Measurements from ENCODE around the gene BCHE.

Gene BCHE

GRCh38 chr3:165837058-165837525, at the start of gene BCHE:
BCHE (minus strand) TSS chr3:165837423; CDS start chr3:165831033, 6,390 bp downstream.
- DNase-seq: peak; percentile 76

- DNase-seq: no peak
Measured at GRCh38 chr3:165885558-165886270, 48.5 kb upstream of the BCHE start.

DNA sequence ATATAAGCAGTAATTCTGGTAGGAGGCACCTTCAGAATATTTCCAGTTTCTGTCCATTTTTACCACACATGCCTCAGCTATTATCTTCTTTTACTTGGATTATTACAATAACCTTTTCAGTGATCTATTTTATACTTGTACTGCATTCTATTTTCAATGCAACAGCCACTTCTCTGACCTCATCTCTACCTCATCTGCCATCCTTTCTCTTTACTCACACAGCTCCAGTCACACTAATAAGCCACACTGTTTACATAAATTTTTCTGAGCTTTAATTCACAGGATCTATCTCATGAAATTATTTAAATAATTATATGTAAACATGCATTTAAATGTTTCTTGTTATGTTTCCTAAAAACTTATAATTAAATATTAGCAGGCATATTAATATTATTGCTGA, 47.3 kb upstream of the BCHE start:
- DNase-seq: no peak

DNA sequence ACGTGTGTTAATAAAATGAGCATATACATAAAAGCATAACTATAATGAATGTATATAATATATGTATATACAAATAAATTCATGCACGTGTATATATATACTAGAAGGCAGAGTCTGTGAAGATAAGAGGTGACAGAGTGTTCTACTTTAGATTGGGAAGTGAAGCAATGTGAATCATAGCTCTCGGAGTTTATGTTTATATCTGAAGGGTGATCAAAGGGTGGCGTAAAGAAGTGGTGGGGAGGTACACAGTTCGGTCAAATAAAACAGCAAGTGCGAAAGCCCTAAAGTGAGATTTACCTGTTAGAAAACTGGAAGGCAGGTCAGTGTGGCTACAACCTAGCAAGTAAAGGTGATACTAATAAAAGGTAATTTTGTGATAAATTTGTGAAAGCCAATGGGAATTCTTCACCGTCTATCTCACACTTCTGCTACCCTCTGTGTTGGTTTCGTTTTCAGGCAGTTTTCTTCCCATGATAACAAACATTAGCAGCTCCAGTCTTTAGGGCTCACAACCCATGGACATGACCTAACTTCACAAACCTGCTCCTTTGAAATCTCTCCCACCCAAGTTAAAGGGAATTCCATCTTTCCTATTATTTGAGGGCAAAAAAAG, 46.7 kb upstream of the BCHE start:
- DNase-seq: no peak

DNA sequence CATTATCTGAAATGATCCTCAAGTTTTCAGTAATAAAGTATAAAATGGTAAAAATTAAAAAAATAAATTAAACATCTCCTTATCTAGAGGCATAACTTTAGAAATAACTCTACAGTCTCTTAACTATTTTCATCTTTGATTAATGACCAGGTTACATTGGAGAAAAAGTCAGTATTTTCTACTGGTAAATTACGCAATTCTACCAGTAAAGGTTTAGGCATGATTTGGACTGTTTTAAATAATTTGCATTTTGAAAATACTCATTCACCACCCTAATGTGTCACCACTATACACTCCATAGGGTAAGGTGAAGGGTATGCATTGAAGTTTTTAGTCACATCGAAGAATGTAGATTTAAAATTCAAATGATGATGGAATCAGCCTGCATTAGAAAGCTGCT, 45.9 kb upstream of the BCHE start:
- no peak for DNase-seq

- no peak for DNase-seq
Measured at GRCh38 chr3:165875644-165876043, 38.4 kb upstream of the BCHE start.

DNA sequence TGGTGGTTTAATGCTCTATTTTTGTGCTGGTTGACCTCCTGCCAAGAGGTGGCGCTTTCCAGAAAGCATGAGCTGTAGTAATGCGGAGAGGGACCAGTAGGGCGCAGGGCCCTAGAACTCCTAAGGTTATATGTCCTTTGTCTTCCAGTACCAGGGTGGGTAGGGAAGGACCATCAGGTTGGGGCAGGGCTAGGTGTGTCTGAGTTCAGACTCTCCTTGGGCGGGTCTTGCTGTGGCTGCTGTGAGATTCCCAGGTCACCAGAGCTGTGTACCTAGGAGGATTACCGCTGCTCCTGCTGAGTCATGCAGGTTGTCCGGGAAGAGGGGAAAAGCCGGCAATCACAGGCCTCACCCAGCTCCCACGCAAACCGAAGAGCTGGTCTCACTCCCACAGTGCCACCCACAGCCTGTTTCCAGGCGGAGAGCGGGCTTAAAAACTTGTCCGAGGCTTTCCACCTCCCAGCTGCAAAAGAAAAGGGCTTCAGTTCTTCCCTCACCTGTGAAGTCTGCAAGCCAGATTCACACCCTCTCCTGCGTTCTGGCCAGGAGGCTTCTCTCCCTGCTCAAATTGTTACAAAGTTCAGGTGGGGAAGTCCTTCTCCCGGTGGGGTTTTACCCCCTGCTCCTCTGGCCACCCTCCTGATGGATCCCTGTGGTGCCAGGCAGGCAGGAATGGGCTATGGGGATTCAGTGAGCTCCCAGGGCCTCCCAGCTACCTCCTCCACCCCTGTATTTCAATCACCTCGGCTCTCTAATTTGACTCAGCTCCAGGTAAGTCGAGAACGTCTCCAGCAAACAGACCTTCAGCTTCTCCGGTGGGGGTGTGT, 37.7 kb upstream of the BCHE start:
- DNase-seq: no peak

DNA sequence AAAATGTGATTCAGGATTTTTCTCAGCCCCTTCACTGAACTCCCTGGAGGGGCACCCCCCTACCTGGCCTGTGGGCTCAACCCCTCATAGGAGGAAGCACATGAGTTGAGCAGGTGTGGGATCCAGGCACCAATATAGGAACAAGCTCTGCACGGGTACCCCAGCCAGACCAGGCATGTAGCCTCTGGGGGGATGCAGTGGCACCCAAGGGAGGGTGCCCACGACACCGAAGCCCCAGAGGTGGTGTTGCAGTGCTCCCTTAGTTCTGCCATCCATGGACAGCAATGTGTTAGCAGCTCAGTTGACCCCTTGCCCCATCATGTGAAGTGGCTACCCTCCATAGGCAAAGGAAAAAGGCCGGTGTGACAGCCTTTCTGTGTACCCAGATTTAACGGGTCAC, 30.9 kb upstream of the BCHE start:
- DNase-seq: no peak

DNA sequence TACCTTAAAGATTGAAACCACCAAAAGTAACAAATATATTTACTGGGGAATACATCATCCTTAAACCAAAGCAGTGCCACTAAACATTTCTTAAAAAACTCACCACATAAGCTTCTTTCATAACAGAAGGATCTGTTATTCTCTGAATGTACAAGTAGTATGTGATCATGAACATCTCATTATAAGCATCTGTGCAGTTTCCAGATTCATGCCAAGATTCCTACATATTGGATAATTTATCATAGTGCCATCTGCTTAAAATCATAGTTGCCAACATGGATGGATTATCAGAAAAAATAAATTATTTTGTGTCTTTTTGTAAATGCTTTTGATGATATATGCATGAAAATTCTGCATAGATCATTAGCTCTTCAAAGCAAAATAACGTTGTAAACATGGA, 21.8 kb upstream of the BCHE start:
- DNase-seq: no peak

DNA sequence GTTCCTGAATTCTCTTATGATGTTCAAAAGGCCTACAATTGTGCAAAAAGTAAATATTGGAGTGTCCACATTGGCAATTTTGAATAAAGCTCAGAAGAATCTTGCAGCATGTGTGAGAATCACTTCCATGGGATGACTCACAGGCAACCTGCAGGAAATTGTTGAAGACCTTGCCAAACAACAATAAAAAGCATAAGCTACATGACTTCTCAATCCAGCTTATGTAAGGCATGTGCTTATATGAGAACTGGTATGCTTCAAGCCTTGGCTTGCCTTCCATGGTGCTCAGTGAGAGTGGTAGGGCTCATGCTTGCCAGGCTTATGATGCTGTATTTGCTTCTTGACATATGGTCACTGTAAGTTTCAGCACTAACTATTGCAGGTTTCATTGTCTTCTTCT, 18.4 kb upstream of the BCHE start:
- DNase-seq: no peak

- DNase-seq: no peak
Measured at GRCh38 chr3:165854696-165855095, 17.5 kb upstream of the BCHE start.

GRCh38 chr3:165852711-165853110, 15.5 kb upstream of the BCHE start:
- no peak for DNase-seq

- no peak for DNase-seq
Measured at GRCh38 chr3:165852191-165852590, 15.0 kb upstream of the BCHE start.

GRCh38 chr3:165846056-165846455, 8.8 kb upstream of the BCHE start:
- DNase-seq: no peak

DNA sequence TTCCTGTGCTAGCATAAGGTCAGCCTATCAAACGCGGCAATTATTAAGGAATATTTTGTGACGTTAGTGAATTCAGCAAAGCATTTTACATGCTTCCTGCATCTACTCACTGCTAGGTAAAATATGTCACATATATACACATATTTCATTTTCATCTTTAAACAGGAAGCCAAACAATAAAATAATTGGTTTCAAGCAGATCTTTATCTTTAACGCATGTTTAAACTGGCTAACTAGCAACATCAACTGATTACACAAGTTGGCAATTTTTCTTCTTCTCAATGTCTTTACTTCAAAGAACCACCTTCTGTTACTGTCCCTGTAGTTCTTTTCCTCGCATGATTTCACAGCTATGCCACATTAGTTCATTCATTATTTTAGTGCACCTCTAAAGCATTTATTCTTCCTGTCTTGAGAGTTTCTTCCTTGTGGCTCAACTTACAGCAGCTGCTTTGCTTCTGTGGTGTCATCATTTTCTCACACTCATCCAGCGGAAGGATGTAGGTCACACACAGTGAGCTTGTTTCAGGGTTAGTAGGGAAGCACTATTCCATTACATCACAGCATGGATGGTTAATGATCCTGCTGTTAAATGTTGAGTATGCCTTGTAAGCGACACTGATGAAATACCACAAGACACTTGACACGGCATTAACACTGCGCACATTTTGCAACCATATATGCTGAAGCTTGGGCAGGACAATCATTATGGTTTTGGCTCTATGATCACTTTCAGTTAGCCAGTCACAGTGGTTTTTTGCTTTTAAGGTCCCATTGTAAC, 2.3 kb upstream of the BCHE start:
- DNase-seq: no peak

DNA sequence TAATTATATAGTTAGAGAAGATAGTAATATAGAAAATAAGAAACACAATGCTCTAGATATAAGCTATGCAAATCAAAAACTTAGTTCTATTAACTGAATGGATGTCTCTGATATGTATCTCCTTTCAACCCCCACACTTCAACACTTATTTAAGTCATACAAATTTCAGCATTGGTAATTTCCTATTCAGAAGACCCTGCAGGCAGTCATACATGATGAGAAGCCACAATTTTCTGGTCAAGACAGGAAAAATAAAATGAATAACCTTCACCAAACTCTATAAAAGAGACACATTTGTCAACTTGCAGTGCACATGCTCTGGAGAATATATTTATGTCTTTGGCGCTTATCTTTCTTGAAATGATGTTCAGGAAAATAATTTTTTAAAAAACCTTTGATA, 578 bp upstream of the BCHE start:
- DNase-seq: no peak

DNA sequence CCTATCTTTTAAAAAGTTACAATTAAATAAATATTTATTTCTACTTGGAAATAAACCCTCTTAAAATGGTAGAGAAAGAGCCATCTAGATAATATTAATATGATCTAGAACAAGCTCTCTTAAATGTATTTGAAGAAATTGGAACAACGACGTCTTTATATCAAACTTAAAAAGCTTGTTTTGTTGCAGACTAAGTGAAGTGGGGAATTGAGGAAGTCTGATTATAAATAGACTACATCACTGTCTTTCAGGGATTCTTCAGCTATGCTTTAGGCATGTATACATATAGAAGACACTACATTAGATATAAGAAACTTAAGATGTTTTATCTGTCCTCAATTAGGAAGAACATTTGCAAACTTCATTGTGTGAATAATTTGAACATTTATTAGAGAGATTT, 1.8 kb downstream of the BCHE start:
- DNase-seq: no peak

GRCh38 chr3:165830746-165831145, 6.5 kb downstream of the BCHE start:
- no peak for DNase-seq

DNA sequence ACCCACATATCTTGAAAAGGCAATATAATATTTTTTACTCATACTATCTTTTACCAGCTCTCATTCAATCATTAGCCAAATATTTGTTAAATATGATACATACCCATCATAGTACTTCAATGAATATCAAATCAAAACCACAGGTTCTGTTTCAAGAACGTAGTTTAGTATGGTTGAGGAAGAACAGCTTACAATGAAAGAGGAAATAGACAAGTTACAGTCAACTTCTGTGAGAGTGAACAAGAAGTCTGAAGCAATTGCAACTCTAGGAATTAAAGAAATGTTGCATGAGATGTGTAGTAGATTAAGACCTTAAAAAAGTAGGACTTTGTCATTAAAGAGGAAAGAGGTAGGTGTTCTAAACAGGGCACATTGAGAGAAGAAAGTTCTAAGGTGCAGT, 9.3 kb downstream of the BCHE start:
- DNase-seq: no peak

DNA sequence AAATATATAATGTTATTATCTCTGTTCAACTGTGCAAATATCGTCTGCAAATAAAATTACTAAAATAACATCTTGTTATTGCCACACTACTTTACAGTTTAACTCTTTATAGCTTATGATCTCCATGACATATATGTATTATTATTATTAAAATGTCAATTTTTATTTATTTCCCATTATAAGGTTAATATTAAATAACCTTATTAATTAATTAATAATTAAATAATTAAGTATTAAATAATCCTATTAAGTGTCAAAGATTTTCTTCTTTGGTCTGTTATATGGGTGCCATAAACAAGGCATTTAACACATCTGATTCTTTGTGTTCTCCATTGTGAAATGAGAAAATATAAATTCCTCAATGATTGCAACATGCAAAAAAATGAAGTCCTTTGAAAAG, 10.0 kb downstream of the BCHE start:
- DNase-seq: no peak

- DNase-seq: no peak
Measured at GRCh38 chr3:165820671-165821123, 16.5 kb downstream of the BCHE start.

GRCh38 chr3:165817160-165817709, 20.0 kb downstream of the BCHE start:
- DNase-seq: no peak

GRCh38 chr3:165816209-165816608, 21.0 kb downstream of the BCHE start:
- no peak for DNase-seq

Data from femur (tissue), 1 donor.